ENCODE results near the gene SND1.

DNA sequence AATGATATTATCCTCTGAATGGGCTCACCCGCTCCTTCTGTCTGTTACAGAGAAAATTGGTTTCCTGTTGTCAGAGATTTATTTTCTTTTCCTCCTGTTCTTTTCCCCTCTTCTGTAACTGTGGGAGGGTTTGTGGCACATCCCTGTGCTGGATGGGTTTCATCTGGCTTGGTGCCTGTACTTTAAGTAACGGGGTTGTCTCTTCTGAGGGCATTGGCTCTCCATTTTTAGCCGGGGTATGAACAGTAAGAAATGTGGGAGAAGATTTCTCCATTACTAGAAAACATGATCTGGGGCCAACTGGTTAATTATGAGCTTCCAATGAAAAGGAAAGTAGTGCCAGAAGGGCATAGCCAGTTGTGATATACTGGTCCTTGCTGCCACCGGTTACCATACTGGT is 142.6 kb downstream of the SND1 start:
- TF ChIP-seq EZH2 (IDR thresholded peaks at IDR 0.05; ENCODE audit: borderline replicate concordance, low read depth, low read length, severe bottlenecking) (no peak), POLR2A (IDR thresholded peaks at IDR 0.05; ENCODE audit: low read depth, low read length) (no peak), JUN (IDR thresholded peaks at IDR 0.05; ENCODE audit: borderline replicate concordance, insufficient read depth, insufficient read length, low read depth) (no peak), POLR2AphosphoS5 (IDR thresholded peaks at IDR 0.05; ENCODE audit: insufficient read depth, low read depth, low read length) (no peak), GATA2 (IDR thresholded peaks at IDR 0.05; ENCODE audit: insufficient read depth, insufficient read length, low read depth, low read length) (no peak), MYC (IDR thresholded peaks at IDR 0.05; ENCODE audit: low read depth, low read length) (no peak), FOS (IDR thresholded peaks at IDR 0.05; ENCODE audit: borderline replicate concordance, insufficient read depth, low read length) (no peak)
- TF ChIP-seq, protein P1, sequence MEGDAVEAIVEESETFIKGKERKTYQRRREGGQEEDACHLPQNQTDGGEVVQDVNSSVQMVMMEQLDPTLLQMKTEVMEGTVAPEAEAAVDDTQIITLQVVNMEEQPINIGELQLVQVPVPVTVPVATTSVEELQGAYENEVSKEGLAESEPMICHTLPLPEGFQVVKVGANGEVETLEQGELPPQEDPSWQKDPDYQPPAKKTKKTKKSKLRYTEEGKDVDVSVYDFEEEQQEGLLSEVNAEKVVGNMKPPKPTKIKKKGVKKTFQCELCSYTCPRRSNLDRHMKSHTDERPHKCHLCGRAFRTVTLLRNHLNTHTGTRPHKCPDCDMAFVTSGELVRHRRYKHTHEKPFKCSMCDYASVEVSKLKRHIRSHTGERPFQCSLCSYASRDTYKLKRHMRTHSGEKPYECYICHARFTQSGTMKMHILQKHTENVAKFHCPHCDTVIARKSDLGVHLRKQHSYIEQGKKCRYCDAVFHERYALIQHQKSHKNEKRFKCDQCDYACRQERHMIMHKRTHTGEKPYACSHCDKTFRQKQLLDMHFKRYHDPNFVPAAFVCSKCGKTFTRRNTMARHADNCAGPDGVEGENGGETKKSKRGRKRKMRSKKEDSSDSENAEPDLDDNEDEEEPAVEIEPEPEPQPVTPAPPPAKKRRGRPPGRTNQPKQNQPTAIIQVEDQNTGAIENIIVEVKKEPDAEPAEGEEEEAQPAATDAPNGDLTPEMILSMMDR (IDR thresholded peaks at IDR 0.05; ENCODE audit: extremely low read depth in 1 of 2, insufficient read depth in 1 of 2, low read depth in 1 of 2, low read length in 2 of 2), result no peak
- TF ChIP-seq, protein P2, sequence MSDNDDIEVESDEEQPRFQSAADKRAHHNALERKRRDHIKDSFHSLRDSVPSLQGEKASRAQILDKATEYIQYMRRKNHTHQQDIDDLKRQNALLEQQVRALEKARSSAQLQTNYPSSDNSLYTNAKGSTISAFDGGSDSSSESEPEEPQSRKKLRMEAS (IDR thresholded peaks at IDR 0.05; ENCODE audit: insufficient read depth, insufficient read length), result no peak

Data from endothelial cell of umbilical vein (primary cell).